HL-60 (cell line): Measurements from ENCODE around the gene MORC4.

Experiments used
- GABPA ChIP-seq: IDR thresholded peaks from 2 replicates; pipeline ENCODE4 v1.6.1; 2012; ENCODE audit warnings: low read depth
- TF ChIP-seq, protein P1 (sequence below): IDR thresholded peaks from one replicate; pipeline ENCODE4 v1.5.1; 2011; ENCODE audit warnings: low read length, control low read depth, inconsistent platforms; ENCODE audit not compliant: insufficient read depth

DNA sequence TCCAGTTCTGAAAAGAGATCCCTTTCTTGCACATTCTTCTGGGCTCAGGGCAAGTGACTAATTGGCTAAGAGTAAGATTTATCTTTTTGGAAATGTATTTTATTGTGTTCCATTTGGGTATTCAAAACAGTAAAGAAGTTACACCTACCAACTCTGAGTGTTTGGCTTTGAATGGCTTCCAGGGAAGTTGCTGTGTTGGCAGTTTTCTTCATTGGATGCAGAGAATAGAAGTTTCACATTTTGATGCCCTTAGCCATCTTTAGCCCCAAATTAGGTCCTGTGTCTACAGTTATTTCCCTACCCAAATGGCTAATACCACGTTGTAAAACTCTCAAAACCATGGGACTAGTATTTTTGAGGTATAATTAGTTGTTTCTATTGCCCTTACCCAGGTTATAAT is 29.7 kb upstream of the MORC4 start:
- TF ChIP-seq, protein P1, sequence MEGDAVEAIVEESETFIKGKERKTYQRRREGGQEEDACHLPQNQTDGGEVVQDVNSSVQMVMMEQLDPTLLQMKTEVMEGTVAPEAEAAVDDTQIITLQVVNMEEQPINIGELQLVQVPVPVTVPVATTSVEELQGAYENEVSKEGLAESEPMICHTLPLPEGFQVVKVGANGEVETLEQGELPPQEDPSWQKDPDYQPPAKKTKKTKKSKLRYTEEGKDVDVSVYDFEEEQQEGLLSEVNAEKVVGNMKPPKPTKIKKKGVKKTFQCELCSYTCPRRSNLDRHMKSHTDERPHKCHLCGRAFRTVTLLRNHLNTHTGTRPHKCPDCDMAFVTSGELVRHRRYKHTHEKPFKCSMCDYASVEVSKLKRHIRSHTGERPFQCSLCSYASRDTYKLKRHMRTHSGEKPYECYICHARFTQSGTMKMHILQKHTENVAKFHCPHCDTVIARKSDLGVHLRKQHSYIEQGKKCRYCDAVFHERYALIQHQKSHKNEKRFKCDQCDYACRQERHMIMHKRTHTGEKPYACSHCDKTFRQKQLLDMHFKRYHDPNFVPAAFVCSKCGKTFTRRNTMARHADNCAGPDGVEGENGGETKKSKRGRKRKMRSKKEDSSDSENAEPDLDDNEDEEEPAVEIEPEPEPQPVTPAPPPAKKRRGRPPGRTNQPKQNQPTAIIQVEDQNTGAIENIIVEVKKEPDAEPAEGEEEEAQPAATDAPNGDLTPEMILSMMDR, result no peak
- no peak for TF ChIP-seq GABPA
